HG03558 (cell line): ENCODE data around the gene MRO.
"Not testable (repeated sequence)": the region's sequence is repeated elsewhere in the genome, so short reads cannot be mapped to it uniquely, and the experiment has no call there.

ENCODE experiments used
- ATAC-seq: cut with Tn5 transposase; IDR thresholded peaks from one replicate; pipeline ENCODE4 v1.9.1; 2021; ENCODE audit warnings: moderate number of reproducible peaks; ENCODE audit not compliant: unreplicated experiment; ENCODE audit errors: extremely low read depth

The MRO gene

DNA sequence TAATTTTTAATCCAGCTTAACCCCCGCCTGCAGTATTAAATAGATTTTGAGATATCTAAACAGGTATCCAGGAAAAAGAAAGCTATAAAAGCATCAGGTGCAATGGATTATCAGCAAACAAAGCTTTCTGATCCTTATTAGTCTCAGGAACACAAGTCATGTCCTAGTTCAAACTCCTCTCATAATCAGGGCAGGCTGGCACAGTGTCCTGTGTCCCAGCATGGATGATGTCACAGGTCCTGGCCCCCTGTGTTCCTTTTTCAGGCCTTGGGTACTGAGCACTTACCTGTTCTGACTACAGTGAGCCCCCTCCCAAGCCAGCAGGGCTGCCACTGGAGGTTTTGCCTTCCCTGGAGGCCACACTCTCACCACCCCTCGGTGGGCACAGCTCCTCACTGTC, 19.5 kb upstream of the MRO start:
- ATAC-seq, result no peak

DNA sequence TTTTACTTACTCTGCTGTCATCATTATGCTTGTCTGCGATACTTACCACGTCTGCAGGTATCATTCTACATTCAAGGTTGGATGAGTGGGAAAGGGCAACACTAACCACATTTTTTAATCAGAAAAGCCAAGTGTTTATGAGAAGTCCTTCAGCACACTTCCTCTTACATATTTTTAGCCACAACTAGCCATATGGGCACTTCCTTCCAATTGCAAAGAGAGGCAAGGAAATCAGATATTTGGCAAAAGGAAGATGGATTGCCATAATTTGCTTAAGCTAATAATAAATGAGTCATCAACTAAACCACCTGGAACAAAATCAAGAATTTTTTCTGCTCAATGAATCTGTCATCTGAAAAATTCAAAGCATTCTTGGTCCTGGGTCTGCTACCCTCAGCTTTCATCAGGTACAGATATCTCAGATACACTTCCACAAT, 16.7 kb upstream of the MRO start:
- no peak for ATAC-seq

DNA sequence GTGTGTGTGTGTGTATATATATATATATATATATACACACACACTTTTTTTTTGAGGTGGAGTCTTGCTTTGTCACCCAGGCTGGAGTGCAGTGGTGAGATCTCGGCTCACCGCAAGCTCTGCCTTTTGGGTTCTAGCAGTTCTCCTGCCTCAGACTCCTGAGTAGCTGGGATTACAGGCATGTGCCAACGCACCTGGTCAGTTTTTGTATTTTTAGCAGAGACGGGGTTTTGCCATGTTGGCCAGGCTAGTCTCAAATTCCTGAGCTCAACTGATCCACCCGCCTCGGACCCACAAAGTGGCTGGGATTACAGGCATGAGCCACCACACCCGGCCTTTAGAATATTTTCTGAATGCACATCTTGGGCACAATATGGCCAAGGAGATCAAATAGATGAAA, 13.7 kb upstream of the MRO start:
- not testable (repeated sequence) for ATAC-seq

DNA sequence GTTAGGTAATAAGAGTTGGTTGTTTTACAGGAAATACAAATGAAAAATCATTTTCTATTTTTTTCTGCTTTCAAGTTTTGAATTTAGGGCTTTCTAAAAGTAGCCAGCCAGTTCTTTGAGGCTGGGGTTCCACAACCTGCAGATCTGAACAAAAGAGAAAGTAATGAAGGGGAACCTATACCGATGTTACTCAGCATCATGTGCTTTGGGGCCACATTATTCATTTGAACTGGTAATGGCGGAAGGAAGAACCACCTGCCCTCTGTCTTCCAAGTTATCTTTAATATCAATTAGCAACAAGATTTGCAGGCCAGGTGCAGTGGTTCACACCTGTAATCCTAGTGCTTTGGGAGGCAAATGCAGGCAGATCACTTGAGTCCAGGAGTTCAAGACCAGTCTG, 12.9 kb upstream of the MRO start:
- ATAC-seq, result no peak

DNA sequence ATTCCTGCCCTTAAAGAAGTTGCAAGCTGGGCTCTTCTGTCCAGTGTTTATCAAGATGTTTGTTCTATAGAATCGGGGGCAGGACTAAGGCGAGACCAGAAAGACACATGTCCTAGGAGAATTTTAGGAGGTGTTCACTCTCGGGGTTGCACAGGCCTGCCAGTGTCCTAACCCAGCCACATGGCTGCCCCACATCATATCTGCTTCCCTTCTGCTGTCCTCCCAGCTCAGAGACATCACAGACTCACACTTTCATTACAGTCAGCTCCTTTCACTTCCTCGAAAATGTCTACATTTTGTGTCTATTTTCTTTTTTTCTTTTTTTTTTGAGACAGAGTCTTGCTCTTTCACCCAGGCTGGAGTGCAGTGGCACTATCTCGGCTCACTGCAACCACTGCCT, 10.7 kb upstream of the MRO start:
- ATAC-seq, result no peak

DNA sequence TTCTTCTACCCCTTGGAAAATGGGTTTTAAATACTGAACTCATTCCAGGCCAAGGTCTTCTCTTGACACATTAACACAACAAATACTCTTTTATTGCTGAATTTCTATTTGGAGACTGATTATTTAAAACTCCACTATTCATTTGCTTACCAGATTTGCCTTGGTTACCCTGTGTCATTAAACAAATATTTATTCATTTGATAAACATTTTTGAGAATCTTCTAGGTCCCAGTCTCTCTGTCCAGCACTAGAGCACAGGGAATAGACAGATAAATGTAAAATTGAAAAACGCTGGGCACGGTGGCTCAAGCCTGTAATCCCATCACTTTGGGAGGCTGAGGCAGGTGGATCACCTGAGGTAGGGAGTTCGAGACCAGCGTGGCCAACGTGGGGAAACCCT, 9.8 kb upstream of the MRO start:
- ATAC-seq, result no peak

DNA sequence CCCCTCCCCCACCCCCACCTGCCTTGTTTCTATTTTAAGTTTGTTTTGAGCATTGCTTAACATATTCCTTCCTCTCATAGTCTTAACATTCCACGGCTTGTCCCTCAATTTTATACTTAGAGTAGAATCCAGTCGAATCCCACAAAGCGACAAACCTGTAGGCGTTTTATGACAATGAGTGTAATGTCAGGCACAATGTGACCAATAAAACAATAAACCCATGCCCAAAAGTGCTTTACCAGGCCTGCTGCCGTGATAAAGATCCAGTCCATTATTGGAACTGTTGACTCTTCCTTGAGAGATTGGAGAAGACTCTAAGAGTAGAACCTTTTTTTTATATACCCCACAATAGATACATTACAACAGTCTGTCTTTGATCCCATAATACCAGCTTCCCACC, 6.2 kb upstream of the MRO start:
- ATAC-seq, result no peak

DNA sequence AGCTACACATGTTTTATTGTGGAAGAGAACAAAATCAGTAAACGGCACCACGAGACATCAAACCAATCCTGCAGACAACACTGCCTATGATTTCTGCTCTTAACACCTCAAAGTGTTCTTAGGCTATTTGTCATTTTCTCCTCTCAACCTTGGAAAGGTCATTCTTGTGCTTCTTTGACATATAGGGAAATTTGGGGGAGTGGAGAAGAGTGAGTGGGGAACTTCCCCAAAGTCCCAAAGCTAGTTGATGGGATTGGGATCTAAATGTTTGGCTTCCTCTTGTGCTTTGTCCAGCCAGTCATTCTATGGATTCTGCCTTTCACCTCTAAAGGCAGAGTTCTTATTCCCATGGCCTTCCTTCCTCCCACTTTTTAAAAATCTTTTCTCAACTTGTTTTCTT, 5.8 kb upstream of the MRO start:
- ATAC-seq, result no peak

DNA sequence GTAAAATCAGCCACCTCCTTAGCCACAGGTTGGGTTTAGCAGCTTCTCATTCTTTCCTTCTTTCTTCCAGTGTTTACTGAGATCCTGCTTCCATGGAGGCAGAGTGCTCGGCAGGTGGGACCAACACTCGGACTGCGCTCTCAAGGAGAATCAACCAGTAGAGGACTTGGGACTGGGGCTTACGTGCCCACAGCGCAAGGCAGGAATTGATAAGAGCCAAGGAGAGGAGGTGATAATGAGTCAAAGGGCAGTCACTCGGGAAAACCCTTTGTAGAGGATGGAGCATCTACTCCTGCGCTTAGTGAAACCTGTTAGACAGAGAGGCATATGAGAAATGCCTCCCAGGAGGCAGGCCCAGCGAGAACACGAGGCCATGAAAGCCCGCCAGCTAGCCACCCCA, 2.9 kb upstream of the MRO start:
- ATAC-seq, result no peak

DNA sequence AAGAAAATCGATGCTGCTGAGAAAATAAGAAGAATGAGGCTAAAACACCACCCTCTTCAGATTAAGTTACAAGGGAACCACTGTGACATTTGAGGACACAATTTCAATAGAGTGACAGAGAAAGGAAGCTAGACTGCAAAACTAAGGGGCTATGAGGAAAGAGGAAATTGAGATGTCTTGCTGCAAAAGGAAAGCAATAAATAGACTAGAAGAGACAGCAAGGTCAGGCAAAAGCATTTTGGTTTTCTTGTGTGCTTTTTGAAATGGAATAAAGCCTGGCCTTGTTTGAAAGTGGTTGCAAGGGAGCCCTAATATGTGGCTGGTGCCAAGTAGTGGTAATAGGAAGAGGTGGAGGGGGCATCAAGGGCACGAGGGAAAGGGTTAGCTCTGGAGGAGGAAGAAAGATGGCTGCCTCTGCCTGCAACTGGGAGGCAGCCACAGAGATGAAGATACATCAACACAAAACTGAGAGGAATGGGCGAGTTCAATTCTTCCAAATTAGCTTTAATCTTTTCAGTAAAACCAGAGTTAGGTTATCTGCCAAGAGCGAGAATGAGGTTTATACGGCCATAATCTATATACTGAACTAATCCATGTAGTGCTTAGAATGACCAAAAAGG, 1.2 kb upstream of the MRO start:
- no peak for ATAC-seq

DNA sequence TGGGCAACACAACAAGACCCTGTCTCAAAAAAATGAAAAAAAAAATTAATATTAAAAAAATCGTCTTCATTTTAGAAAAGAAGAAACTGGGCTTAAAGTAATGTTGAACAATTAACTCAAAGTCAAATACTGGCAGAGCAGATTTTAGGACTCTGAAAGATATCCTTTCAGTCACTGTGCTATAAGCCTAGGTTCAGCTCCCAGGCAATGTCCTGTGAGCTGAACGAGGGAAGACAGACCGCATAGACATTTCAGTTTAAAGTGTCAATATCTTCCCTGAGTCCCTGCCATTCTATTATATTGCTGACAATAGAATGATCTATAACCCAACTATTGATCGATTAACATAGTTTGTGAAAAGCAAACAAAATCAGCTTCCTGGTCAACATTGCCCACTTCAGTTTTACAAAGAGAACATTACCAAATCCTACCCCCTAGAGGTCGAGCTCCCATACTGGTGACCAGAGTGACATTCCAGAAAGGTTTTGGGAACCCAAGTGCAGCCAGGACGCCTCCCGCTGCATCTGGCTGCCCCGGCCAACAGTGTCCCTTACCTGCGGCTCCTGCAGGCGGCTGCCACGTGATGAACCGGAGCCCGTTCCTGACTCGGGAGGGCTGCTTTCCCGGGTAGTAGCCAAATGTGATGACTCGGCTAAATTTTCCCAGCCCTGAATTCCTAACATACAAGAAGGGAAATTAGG, 639 bp downstream of the MRO start:
- ATAC-seq, result no peak

DNA sequence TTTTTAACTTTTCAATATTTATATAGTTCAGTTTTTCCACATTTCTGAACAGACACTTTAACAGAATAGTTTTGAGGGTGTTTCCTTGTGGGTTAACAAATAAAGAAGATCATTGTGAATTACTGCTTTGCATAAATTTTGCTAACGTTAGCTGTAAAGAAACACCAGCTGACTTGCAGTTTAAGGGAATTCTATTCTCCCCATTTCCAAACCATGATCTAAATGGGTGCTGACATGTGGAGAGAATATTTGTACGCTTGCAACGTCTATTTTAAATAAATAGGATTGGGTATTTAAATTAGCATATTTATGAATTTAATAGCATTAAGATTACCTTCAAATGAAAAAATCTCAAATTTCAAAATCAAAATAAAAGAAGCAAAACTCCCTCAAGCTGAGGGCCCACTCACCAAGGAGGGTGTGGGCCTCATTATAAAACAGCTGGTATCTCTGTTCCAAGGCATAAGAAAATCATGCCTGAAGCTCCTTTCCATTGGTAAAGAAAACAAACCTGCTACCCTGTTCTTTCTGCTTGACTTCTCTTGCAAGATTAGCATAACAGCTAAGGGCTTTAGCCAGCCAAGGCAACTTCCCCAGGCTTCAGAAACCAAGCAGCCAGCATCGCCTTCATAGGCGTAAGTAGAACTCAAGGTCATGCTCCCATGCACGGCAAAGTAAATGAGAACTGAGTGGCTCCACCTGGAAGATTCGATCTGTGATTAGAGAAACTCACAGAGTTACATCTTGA, 3.2 kb downstream of the MRO start:
- ATAC-seq, result no peak

DNA sequence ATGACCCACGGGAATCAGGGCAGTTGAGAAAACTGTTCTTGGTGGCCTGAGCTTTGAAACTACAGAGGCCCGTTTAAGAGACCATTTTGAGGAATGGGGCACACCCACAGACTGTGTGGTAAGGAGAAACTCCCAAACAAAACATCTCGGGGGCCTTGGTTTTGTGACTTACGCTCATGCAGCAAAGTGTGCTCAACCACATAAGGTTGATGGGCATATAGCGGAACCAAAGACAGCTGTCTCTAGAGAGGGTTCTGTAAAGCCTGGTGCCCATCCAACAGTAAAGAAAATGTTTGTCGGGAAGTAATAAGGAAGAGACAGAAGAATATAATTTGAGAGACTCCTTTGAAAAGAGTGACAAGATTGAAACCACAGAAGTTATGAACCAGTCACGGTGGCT, 5.4 kb downstream of the MRO start:
- no peak for ATAC-seq

DNA sequence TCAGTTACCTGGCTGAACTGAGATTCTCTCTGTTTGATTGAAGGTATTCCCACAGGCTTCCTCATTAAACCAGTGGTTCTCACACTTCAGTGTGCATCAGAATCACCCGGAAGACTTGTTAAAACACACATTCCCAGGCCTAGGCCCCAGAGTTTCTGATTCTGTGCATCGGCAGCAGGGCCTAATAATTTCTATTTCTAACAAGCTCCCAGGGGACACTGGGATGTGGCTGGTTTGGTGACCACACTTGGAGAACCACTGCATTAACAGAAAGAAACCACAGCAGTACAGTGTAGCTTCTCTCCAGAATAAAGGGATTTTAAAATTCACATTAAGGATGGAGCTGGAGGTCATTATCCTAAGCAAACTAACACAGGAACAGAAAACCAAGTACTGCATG, 6.5 kb downstream of the MRO start:
- no peak for ATAC-seq

DNA sequence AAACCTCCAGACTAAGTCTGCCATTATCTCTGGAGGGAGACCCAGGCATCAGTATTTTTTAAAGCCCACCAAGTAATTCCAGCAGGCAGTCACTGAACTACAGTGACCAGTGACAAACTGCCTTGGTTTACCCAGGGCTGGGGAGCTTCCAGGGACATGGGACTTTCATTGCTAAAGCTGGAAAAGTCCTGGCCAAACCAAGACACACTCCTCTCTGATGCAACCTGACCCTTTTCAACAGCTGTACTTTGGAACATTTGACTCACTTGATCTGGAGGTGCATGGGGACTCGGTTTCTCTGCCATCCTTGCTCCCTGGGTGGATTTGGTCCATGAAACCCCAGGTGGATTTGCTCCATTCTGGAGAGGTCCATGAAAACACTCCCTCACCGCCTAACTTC, 7.0 kb downstream of the MRO start:
- ATAC-seq, result no peak

DNA sequence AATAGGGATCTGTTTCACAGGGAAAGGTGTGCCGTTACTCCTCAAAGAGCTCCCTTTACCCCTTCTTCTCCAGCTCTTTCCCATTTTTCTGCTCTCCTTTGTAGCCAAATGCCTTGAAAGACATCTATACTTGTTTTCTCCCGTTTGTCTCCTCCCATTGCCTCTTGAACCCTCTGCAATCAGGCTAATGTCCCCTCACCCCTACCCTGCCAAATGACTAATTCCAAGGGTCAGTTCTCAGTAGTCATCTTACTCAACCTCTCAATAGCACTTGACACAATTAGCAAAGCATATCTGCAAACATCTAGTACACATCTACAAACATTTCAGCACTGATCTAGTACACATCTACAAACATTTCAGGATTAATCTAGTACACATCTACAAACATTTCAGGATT, 12.6 kb downstream of the MRO start:
- ATAC-seq, result no peak

DNA sequence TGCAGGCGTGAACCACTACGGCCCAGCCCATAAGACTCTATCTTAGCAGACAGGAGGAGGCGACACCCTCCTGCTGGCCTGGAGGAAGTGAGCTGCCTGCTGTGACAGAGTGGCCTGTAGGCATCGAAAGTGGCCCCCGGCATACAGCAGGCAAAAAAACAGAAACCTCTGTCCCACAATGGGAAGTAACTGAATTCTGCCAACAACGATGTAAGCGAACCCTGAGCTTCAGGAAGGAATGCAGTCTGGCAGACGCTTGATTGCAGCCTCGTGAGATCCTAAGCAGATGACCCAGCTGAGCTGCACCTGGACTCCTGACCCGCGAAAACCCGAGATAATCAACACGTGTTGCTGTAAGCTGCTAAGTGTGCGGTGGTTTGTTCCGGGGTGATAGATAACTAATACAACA, 13.6 kb downstream of the MRO start:
- ATAC-seq, result no peak

DNA sequence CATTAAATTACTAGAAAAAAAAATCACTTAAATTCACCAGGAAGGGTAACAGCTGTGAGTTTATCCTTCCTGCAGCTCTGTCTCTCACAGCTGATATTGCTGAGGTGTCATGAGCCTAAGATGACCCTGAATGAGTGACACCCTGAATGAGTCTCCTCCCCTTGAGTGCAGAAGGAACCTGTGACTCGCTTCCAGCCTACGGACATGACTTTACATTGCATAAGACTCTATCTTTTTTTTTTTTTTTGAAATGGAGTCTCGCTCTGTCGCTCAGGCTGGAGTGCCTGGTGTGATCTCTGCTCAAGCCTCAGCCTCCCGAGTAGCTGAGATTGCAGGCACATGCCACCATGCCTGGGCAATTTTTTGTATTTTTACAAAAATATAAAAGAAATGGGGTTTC, 14.1 kb downstream of the MRO start:
- ATAC-seq, result no peak

DNA sequence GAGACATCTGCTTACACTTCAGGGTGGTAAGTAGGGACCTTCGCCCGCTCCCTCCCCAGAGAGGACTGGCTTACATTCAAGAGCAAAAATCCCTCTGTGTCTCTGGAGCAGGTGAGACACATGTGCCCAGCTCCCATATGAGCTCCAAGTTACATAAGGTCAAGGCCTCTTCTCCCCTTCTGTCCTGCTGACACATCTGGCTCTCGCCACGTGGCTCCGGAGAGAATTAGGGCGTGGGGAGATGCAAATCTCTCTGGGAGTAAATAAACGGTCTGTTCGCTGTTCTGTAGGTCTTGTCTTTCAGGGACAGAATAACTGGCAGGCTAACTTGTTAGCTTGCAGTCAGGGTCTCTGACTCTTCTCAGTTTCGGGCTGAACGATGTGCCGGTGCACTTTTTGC, 16.2 kb downstream of the MRO start:
- ATAC-seq, result no peak

DNA sequence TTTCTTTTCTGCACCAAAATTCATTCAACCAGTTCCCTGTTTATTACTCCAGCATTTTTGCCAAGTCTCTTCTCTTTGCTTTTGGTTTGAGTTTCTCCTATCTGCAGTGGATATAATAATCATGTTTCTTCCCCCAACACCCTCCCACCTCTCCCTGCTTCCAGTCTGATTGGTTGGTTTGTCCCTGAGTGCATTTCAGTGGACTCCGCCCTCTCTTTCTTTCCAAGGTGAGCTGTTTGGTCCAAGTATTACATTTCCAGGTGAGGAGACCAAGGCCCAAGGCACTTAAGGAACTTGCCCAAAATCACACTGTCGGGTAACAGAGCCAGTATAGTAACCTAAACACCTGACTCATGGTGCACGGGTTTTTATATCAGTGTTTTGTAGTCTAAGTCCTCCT, 17.7 kb downstream of the MRO start:
- ATAC-seq, result no peak

DNA sequence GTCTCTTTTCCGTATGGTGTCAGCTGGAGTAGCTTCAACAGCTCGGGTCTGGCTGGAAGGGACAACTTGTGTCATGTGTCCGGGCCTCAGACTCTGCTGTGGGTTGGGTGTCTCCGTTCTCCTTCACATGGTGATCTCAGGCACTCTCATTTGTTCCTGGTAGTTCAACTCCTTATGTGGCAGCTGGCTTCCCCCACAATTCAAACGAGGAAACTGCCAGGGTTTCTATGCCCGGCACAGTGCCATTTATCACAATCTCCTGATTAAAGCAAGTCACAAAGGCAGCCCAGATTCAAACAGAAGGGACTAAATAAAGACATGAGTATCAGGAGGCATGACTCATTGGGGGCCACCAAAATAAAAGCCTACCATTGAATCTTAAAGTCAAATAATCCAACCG, 22.7 kb downstream of the MRO start:
- no peak for ATAC-seq

DNA sequence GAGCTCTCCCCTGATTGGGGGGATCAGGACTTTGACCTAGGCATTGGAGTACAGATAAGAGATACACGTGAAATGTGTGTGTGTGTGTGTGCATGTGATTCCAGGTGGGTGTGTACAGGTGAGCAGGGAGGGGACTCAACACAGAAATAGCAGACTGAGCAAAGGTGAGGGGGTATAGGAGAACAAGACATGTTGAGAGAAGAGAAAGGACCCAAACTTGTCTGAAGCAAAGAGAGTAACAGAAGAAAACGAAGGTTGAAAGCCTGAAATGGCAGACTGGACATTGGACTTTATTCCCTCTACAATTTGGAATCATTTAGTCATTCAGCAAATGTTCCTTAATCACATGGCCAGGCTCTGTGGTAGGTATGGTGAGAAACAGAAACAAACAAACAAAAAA, 23.3 kb downstream of the MRO start:
- no peak for ATAC-seq
